Stomach (tissue), 4 donors: ENCODE measurements around the gene MMP25.

Source experiments
- CTCF ChIP-seq, 7 experiments: fragments of 450-650 bp in 4 of 7; fragments of 200-600 bp in 3 of 7; sonication (generic) in 3 of 7; IDR thresholded peaks; one replicate each; pipeline ENCODE4 v1.5.1; 2016 to 2019; ENCODE audit warnings: antibody characterized with exemption in 7 of 7, control low read depth in 2 of 7, mild to moderate bottlenecking in 1 of 7
- EP300 ChIP-seq: sonication (generic); formaldehyde crosslinking; IDR thresholded peaks from one replicate; pipeline ENCODE4 v1.6.1; 2017; ENCODE audit warnings: antibody characterized with exemption
- POLR2AphosphoS5 ChIP-seq, 3 donors: sonication (generic); formaldehyde crosslinking; IDR thresholded peaks; one replicate each; pipeline ENCODE4 v1.6.1; 2016; ENCODE audit warnings: antibody characterized with exemption in 3 of 3

- TF ChIP-seq CTCF (IDR thresholded peaks at IDR 0.05) (no peak), EP300 (no peak), POLR2AphosphoS5 (IDR thresholded peaks at IDR 0.05) (no peak)
Observed at GRCh38 chr16:3000540-3000939, 45.8 kb upstream of the MMP25 start.
